ENCODE measurements around the gene FAM241A.

The FAM241A gene

GRCh38 chr4:112222219-112222955 lies 77.1 kb downstream of the FAM241A start:
- no peak for DNase-seq

DNA sequence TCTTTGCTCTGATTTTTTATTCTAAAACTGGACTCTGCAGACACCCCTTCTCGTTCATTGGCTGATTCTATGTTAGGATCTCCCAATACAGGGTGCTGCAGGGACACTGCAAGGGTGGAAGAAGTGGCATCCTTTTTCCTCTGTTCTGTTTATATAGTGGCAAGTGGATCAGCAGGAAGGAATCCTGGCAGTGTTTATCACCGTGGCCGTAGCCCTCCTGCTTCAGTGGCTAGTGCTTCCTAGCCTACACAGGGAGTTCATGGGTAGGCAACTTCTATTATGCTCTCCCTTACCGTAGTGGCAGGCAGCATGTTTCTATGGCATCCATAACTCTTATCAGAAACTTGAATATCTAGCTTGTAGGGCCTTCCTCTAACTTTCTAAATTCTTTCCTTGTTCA lies 79.9 kb downstream of the FAM241A start:
- DNase-seq: no peak

- peak; percentile 97 for DNase-seq
These were observed 85.9 kb downstream of the FAM241A start for GRCh38 chr4:112230879-112231778.

DNA sequence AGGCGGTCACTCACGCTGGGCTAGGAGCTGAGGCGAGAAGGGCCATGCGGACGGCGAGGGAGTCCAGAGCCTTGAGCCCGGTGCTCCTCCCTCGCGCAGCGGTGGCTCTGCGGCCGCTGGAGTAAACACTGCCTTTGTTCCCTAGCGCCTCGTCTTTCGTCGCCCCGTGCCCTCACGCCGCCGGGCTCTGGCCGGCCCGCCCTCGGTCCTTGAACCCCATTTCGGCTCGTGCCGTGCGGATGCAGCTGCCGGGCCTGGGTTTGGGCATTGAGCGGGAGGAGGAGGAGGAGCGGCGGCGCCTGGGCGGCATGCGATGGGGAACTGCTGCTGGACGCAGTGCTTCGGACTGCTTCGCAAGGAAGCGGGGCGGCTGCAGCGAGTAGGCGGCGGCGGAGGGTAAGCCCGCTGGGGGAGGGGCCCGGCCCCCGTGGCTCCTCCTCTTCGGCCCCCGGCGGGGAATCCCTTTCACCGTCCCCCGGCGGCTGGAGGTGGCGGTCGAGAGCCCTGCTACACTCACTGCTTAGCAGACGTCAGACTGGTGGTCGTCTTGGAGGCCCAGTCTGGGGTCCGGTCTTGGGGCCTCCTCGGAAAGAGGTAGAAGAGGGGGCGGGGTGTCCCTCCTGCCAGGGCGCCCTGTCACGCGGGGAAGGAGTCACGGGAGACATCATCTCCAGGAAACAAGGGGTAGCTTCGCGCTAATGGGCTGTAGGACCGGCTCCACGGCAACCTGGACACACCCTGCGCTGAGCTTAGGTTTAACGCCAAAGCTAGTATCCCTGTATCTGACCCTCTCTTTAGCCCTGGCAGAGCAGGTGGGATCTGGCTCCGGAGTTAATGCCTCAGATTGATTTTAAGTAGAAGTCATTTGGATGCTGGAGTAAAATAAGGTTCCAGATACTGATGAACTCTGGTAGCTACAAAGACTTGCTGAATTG lies 86.8 kb downstream of the FAM241A start, which contains the start of gene AP1AR:
AP1AR (plus strand) TSS at position 9 of the 935 bp plus-strand sequence; CDS start at position 314, 305 bp downstream.
- DNase-seq: peak; percentile 84

- no peak for DNase-seq
These were observed 89.8 kb downstream of the FAM241A start for GRCh38 chr4:112234952-112235609.

DNA sequence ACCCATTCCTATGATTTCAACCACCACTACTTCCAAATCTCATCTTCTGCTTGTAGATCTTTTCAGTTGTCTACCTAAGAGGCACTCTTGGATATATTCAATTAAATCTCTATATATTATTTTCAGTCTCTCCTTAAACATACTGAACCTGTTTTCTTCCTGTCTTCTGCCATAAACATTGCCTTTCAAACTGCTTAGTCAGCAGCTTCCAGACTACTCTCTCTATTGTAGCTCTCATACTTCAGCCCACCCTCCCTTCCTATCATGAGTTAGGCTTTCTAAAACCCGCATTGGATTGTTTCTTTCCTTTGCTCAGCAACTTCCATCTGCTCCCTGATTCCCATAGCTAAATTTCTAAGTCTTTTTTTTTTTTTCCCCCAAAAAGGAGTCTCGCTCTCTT lies 90.8 kb downstream of the FAM241A start:
- no peak for DNase-seq

DNA sequence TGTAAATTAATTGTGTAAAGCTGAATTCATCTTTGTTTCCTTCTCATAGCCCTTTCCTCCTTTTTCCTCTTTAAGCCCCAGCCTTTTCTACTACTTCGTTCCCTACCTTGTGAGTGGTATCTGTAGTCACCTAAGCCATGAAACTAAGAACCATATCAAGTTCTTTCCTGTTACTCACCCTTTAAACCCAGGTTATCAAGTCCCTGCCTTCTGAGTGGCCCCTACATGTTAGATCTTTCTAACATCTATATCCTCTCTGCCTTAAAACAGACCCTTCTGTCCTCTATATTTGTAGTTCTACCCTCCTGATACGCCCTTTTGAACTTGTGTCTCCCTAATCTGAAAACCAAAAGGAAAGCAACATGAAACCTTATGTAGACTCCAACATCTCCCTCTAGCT lies 93.6 kb downstream of the FAM241A start:
- no peak for DNase-seq
